DND-41 (cell line): ENCODE results near the gene CTF1.

Source experiments
- CTCF ChIP-seq: IDR thresholded peaks from 2 replicates; pipeline ENCODE4 v1.5.1; 2012; ENCODE audit warnings: borderline replicate concordance, low read length, moderate library complexity, mild to moderate bottlenecking; ENCODE audit not compliant: poor library complexity, severe bottlenecking; ENCODE audit errors: extremely low read depth
- EZH2 ChIP-seq: IDR thresholded peaks from 3 replicates; pipeline ENCODE4 v1.6.1; 2012; ENCODE audit warnings: borderline replicate concordance, low read depth, mild to moderate bottlenecking, moderate library complexity, low read length, inconsistent platforms; ENCODE audit not compliant: severe bottlenecking

GRCh38 chr16:30934827-30935557, 38.6 kb downstream of the CTF1 start:
- TF ChIP-seq CTCF (peak; percentile 68), EZH2 (no peak)
